ENCODE results near the gene TCP11L2.

The TCP11L2 gene

GRCh38 chr12:106302401-106303201 is at the start of gene TCP11L2:
TCP11L2 (plus strand) TSS chr12:106302733; CDS start chr12:106311076, 8,343 bp downstream.
- peak within 1 kb of the TSS; percentile 86 to 93 for H3K9ac ChIP-seq (ENCODE audit: low read length in 2 of 2)
- peak within 1 kb of the TSS; percentile 90 to 97 for H3K4me3 ChIP-seq (ENCODE audit: low read length in 2 of 2)
- H3K27me3 ChIP-seq (ENCODE audit: control insufficient read depth in 1 of 2, insufficient read depth in 2 of 2, low read length in 2 of 2), result no peaks in the 10 kb centered on the region
- no peaks in the 10 kb centered on the region for H3K9me3 ChIP-seq (ENCODE audit: control insufficient read depth in 2 of 2, low read length in 2 of 2)
- peaks cover 42% of the 10 kb centered on the region for H3K4me1 ChIP-seq (ENCODE audit: control insufficient read depth, insufficient read depth, low read length)
- H3K27ac ChIP-seq (ENCODE audit: low read length), result peak within 1 kb of the TSS; percentile 96
- H3K36me3 ChIP-seq (ENCODE audit: control insufficient read depth in 2 of 2, insufficient read depth in 2 of 2, low read length in 2 of 2), result no peaks in the 10 kb centered on the region

GRCh38 chr12:106254724-106255123 is 47.8 kb upstream of the TCP11L2 start:
- Histone ChIP-seq H3K4me1 (ENCODE audit: control insufficient read depth, insufficient read depth, low read length) (no peaks in the 10 kb centered on the region), H3K9me3 (ENCODE audit: control insufficient read depth in 2 of 2, low read length in 2 of 2) (no peaks in the 10 kb centered on the region), H3K27ac (ENCODE audit: low read length) (no peak overlapping the region), H3K36me3 (ENCODE audit: control insufficient read depth in 2 of 2, insufficient read depth in 2 of 2, low read length in 2 of 2) (no peaks in the 10 kb centered on the region), H3K4me3 (ENCODE audit: low read length in 2 of 2) (no peak overlapping the region), H3K27me3 (ENCODE audit: control insufficient read depth in 1 of 2, insufficient read depth in 2 of 2, low read length in 2 of 2) (peaks cover 0 to 4% of the 10 kb centered on the region in 2 donors), H3K9ac (ENCODE audit: low read length in 2 of 2) (no peak overlapping the region)

- no peak overlapping the region for H3K9ac ChIP-seq (ENCODE audit: low read length in 2 of 2)
- H3K4me3 ChIP-seq (ENCODE audit: low read length in 2 of 2), result no peak overlapping the region
- H3K27ac ChIP-seq (ENCODE audit: low read length), result no peak overlapping the region
- no peaks in the 10 kb centered on the region for H3K36me3 ChIP-seq (ENCODE audit: control insufficient read depth in 2 of 2, insufficient read depth in 2 of 2, low read length in 2 of 2)
- H3K4me1 ChIP-seq (ENCODE audit: control insufficient read depth, insufficient read depth, low read length), result no peaks in the 10 kb centered on the region
- H3K27me3 ChIP-seq (ENCODE audit: control insufficient read depth in 1 of 2, insufficient read depth in 2 of 2, low read length in 2 of 2), result peaks cover 0 to 4% of the 10 kb centered on the region in 2 donors
- no peaks in the 10 kb centered on the region for H3K9me3 ChIP-seq (ENCODE audit: control insufficient read depth in 2 of 2, low read length in 2 of 2)
These were observed 47.0 kb upstream of the TCP11L2 start for GRCh38 chr12:106255493-106255892.

GRCh38 chr12:106255952-106256351 is 46.6 kb upstream of the TCP11L2 start:
- Histone ChIP-seq H3K9ac (ENCODE audit: low read length in 2 of 2) (no peak overlapping the region), H3K27ac (ENCODE audit: low read length) (no peak overlapping the region), H3K4me3 (ENCODE audit: low read length in 2 of 2) (no peak overlapping the region), H3K27me3 (ENCODE audit: control insufficient read depth in 1 of 2, insufficient read depth in 2 of 2, low read length in 2 of 2) (peaks cover 0 to 4% of the 10 kb centered on the region in 2 donors), H3K9me3 (ENCODE audit: control insufficient read depth in 2 of 2, low read length in 2 of 2) (no peaks in the 10 kb centered on the region), H3K4me1 (ENCODE audit: control insufficient read depth, insufficient read depth, low read length) (no peaks in the 10 kb centered on the region), H3K36me3 (ENCODE audit: control insufficient read depth in 2 of 2, insufficient read depth in 2 of 2, low read length in 2 of 2) (no peaks in the 10 kb centered on the region)

- Histone ChIP-seq H3K27ac (ENCODE audit: low read length) (no peak overlapping the region), H3K9ac (ENCODE audit: low read length in 2 of 2) (no peak overlapping the region)
These were observed 46.0 kb upstream of the TCP11L2 start for GRCh38 chr12:106256524-106256923.

GRCh38 chr12:106258226-106258625 is 44.3 kb upstream of the TCP11L2 start:
- Histone ChIP-seq H3K9me3 (ENCODE audit: control insufficient read depth in 2 of 2, low read length in 2 of 2) (no peaks in the 10 kb centered on the region), H3K9ac (ENCODE audit: low read length in 2 of 2) (no peak overlapping the region), H3K4me1 (ENCODE audit: control insufficient read depth, insufficient read depth, low read length) (no peaks in the 10 kb centered on the region), H3K27ac (ENCODE audit: low read length) (no peak overlapping the region), H3K4me3 (ENCODE audit: low read length in 2 of 2) (no peak overlapping the region), H3K36me3 (ENCODE audit: control insufficient read depth in 2 of 2, insufficient read depth in 2 of 2, low read length in 2 of 2) (no peaks in the 10 kb centered on the region), H3K27me3 (ENCODE audit: control insufficient read depth in 1 of 2, insufficient read depth in 2 of 2, low read length in 2 of 2) (peaks cover 0 to 4% of the 10 kb centered on the region in 2 donors)

More at GRCh38 chr12:106256524-106256923, 46.0 kb upstream of the TCP11L2 start:
- Histone ChIP-seq H3K4me1 (ENCODE audit: control insufficient read depth, insufficient read depth, low read length) (no peaks in the 10 kb centered on the region), H3K4me3 (ENCODE audit: low read length in 2 of 2) (no peak overlapping the region), H3K27me3 (ENCODE audit: control insufficient read depth in 1 of 2, insufficient read depth in 2 of 2, low read length in 2 of 2) (peaks cover 0 to 4% of the 10 kb centered on the region in 2 donors), H3K36me3 (ENCODE audit: control insufficient read depth in 2 of 2, insufficient read depth in 2 of 2, low read length in 2 of 2) (no peaks in the 10 kb centered on the region), H3K9me3 (ENCODE audit: control insufficient read depth in 2 of 2, low read length in 2 of 2) (no peaks in the 10 kb centered on the region)

GRCh38 chr12:106258935-106259334 is 43.6 kb upstream of the TCP11L2 start:
- H3K4me3 ChIP-seq (ENCODE audit: low read length in 2 of 2), result no peak overlapping the region
- H3K9me3 ChIP-seq (ENCODE audit: control insufficient read depth in 2 of 2, low read length in 2 of 2), result no peaks in the 10 kb centered on the region
- no peak overlapping the region for H3K27ac ChIP-seq (ENCODE audit: low read length)
- no peaks in the 10 kb centered on the region for H3K4me1 ChIP-seq (ENCODE audit: control insufficient read depth, insufficient read depth, low read length)
- no peaks in the 10 kb centered on the region for H3K36me3 ChIP-seq (ENCODE audit: control insufficient read depth in 2 of 2, insufficient read depth in 2 of 2, low read length in 2 of 2)
- peaks cover 0 to 4% of the 10 kb centered on the region in 2 donors for H3K27me3 ChIP-seq (ENCODE audit: control insufficient read depth in 1 of 2, insufficient read depth in 2 of 2, low read length in 2 of 2)
- no peak overlapping the region for H3K9ac ChIP-seq (ENCODE audit: low read length in 2 of 2)

- Histone ChIP-seq H3K27me3 (ENCODE audit: control insufficient read depth in 1 of 2, insufficient read depth in 2 of 2, low read length in 2 of 2) (no peaks in the 10 kb centered on the region), H3K4me1 (ENCODE audit: control insufficient read depth, insufficient read depth, low read length) (no peaks in the 10 kb centered on the region), H3K9me3 (ENCODE audit: control insufficient read depth in 2 of 2, low read length in 2 of 2) (no peaks in the 10 kb centered on the region), H3K36me3 (ENCODE audit: control insufficient read depth in 2 of 2, insufficient read depth in 2 of 2, low read length in 2 of 2) (no peaks in the 10 kb centered on the region), H3K27ac (ENCODE audit: low read length) (no peak overlapping the region), H3K9ac (ENCODE audit: low read length in 2 of 2) (no peak overlapping the region), H3K4me3 (ENCODE audit: low read length in 2 of 2) (no peak overlapping the region)
These were observed 37.4 kb upstream of the TCP11L2 start for GRCh38 chr12:106265116-106265515.

- no peak overlapping the region for H3K27ac ChIP-seq (ENCODE audit: low read length)
- no peaks in the 10 kb centered on the region for H3K9me3 ChIP-seq (ENCODE audit: control insufficient read depth in 2 of 2, low read length in 2 of 2)
- H3K36me3 ChIP-seq (ENCODE audit: control insufficient read depth in 2 of 2, insufficient read depth in 2 of 2, low read length in 2 of 2), result no peaks in the 10 kb centered on the region
- H3K9ac ChIP-seq (ENCODE audit: low read length in 2 of 2), result no peak overlapping the region
- H3K4me3 ChIP-seq (ENCODE audit: low read length in 2 of 2), result no peak overlapping the region
- H3K4me1 ChIP-seq (ENCODE audit: control insufficient read depth, insufficient read depth, low read length), result no peaks in the 10 kb centered on the region
- no peaks in the 10 kb centered on the region for H3K27me3 ChIP-seq (ENCODE audit: control insufficient read depth in 1 of 2, insufficient read depth in 2 of 2, low read length in 2 of 2)
These were observed 35.0 kb upstream of the TCP11L2 start for GRCh38 chr12:106267535-106267934.

- no peak overlapping the region for H3K4me3 ChIP-seq (ENCODE audit: low read length in 2 of 2)
- no peak overlapping the region for H3K27ac ChIP-seq (ENCODE audit: low read length)
- H3K9ac ChIP-seq (ENCODE audit: low read length in 2 of 2), result no peak overlapping the region
- no peaks in the 10 kb centered on the region for H3K4me1 ChIP-seq (ENCODE audit: control insufficient read depth, insufficient read depth, low read length)
- no peaks in the 10 kb centered on the region for H3K27me3 ChIP-seq (ENCODE audit: control insufficient read depth in 1 of 2, insufficient read depth in 2 of 2, low read length in 2 of 2)
- no peaks in the 10 kb centered on the region for H3K9me3 ChIP-seq (ENCODE audit: control insufficient read depth in 2 of 2, low read length in 2 of 2)
- no peaks in the 10 kb centered on the region for H3K36me3 ChIP-seq (ENCODE audit: control insufficient read depth in 2 of 2, insufficient read depth in 2 of 2, low read length in 2 of 2)
These were observed 33.3 kb upstream of the TCP11L2 start for GRCh38 chr12:106269150-106269771.
